PC-3 (cell line): ENCODE data around the gene EFNA5. TPM values are rescaled to one million over a fixed set of nuclear protein-coding genes. Genes with fewer than 3 reads are reported as not detected.

Source experiments
- ATAC-seq: fragments of 200-7000 bp; cut with Tn5 transposase; 2 replicates; pipeline ENCODE4 v1.9.1; 2020; ENCODE audit warnings: mild to moderate bottlenecking, moderate library complexity
- BruUV-seq: library from RNA; stranded (reverse); fragments of 400-500 nt; replicated peaks from 2 replicates; lab custom pipeline; 2021; lab: Mats Ljungman, UMichigan
- CTCF ChIA-PET: fragments of 300-600 bp; sonication (Branson Sonifier 250); formaldehyde crosslinking; loops from one replicate; lab custom pipeline; 2022; ENCODE audit warnings: antibody characterized with exemption; lab: Charles Lee
- POLR2A ChIA-PET: fragments of 300-600 bp; sonication (Branson Sonifier 250); formaldehyde crosslinking; loops from one replicate; lab custom pipeline; 2022; ENCODE audit warnings: antibody characterized with exemption; ENCODE audit not compliant: unreplicated experiment; lab: Charles Lee
- DNase-seq: peaks from one replicate; pipeline ENCODE4 v3.0.0-alpha.2; 2015
- H2AFZ ChIP-seq: fragments of 300-600 bp; sonication (generic); 2 replicates; pipeline ENCODE4 v1.6.0; 2016; ENCODE audit warnings: antibody characterized with exemption, low read length
- H3F3A ChIP-seq: fragments of 300-600 bp; sonication (generic); one replicate; pipeline ENCODE4 v1.6.0; 2017; ENCODE audit warnings: antibody characterized with exemption, low read length, control low read depth, mild to moderate bottlenecking; ENCODE audit not compliant: unreplicated experiment
- H3K27ac ChIP-seq: fragments of 300-600 bp; sonication (generic); 2 replicates; pipeline ENCODE4 v1.5.1; 2016; ENCODE audit warnings: mild to moderate bottlenecking, low read length
- H3K27me3 ChIP-seq: fragments of 300-600 bp; sonication (generic); 2 replicates; pipeline ENCODE4 v1.6.1; 2016; ENCODE audit warnings: low read length, mixed read lengths
- H3K36me3 ChIP-seq: fragments of 300-600 bp; sonication (generic); 2 replicates; pipeline ENCODE4 v1.6.1; 2016; ENCODE audit warnings: low read depth, mixed run types, low read length, mixed read lengths
- H3K4me1 ChIP-seq: fragments of 300-600 bp; sonication (generic); 2 replicates; pipeline ENCODE4 v1.5.1; 2016; ENCODE audit warnings: low read length; ENCODE audit not compliant: insufficient read depth
- H3K4me2 ChIP-seq: fragments of 300-600 bp; sonication (generic); 2 replicates; pipeline ENCODE4 v1.6.0; 2016; ENCODE audit warnings: low read length
- H3K4me3 ChIP-seq: fragments of 300-600 bp; sonication (generic); 2 replicates; pipeline ENCODE4 v1.5.1; 2016; ENCODE audit warnings: mild to moderate bottlenecking, low read length, mixed read lengths
- H3K79me2 ChIP-seq: fragments of 300-600 bp; sonication (generic); 2 replicates; pipeline ENCODE4 v1.6.1; 2017; ENCODE audit warnings: low read length, mixed read lengths
- H3K9ac ChIP-seq: fragments of 300-600 bp; sonication (generic); 2 replicates; pipeline ENCODE4 v1.6.0; 2016; ENCODE audit warnings: mild to moderate bottlenecking, low read length
- H3K9me2 ChIP-seq: fragments of 300-600 bp; sonication (generic); replicated peaks from 2 replicates; pipeline ENCODE4 v1.6.1; 2016; ENCODE audit warnings: mixed run types, low read length, mixed read lengths
- H3K9me3 ChIP-seq: fragments of 300-600 bp; sonication (generic); 2 replicates; pipeline ENCODE4 v1.6.1; 2016; ENCODE audit warnings: low read length, mixed read lengths
- H4K20me1 ChIP-seq: fragments of 300-600 bp; sonication (generic); 2 replicates; pipeline ENCODE4 v1.6.1; 2016; ENCODE audit warnings: low read length, mixed read lengths
- EZH2 ChIP-seq: fragments of 300-600 bp; sonication (generic); IDR thresholded peaks from one replicate; pipeline ENCODE4 v1.6.1; 2017; ENCODE audit warnings: antibody characterized with exemption, mild to moderate bottlenecking, low read length; ENCODE audit not compliant: unreplicated experiment
- EZH2phosphoT487 ChIP-seq: fragments of 300-600 bp; sonication (generic); IDR thresholded peaks from 2 replicates; pipeline ENCODE4 v1.6.1; 2018; ENCODE audit warnings: mild to moderate bottlenecking, antibody characterized with exemption, low read length, borderline replicate concordance
- intact Hi-C: fragments of 100-400 bp; cut with micrococcal nuclease; formaldehyde crosslinking; loops from 2 replicates; pipeline ENCODE4 v1.9.0; 2023
- total RNA-seq: library from RNA; depleted of rRNA; stranded (reverse); fragments of >200 nt; gene quantifications from 2 replicates; pipeline ENCODE4 v1.2.3, GENCODE V29; 2014
- TF ChIP-seq, protein P1 (sequence below): fragments of 300-600 bp; sonication (generic); conservative IDR thresholded peaks from 2 replicates; pipeline ENCODE4 v1.5.1; 2017; ENCODE audit warnings: antibody characterized with exemption, low read depth, mild to moderate bottlenecking, low read length

Gene EFNA5
- total RNA-seq, 1 experiment from 2014 or later: 5.4 TPM

DNA sequence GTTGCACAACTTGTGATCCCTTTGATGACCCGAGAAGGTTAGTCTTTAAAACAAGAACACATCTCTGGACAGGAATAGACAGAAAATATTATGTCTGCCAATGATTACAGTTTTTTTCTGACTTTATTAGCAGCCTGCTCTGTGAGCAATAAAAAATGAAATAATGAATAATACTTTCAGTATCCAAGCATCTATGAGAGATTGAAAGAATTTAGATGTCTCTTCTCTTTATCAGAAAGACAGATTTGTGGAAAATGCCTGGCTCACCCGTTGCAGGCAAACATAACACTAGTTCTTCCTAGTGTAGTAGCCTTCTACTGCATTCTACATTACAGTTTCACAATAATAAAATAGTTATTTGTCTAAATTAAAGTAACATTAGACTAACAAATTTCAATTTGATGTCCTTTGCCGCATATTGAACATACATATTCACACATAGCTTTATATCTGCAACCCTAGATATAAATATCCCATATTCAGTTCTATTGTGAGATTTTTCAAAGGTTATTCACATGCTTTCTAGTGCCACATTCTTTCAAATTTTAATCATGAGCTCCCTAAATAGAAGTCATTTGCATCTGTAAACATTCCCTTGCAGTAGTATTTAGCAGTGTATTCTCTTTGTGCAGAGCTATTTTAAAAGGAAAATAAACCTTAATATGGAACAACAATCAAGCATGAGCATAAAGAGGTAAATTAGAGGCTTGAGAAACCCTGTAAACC is 267.3 kb downstream of the EFNA5 start:
- intact Hi-C loops: no loop called here
- ChIA-PET CTCF (no interaction called here), POLR2A (no interaction called here)
- no peak overlapping the region for H2AFZ ChIP-seq
- no peak overlapping the region for H3K4me2 ChIP-seq
- H4K20me1 ChIP-seq: no peaks in the 10 kb centered on the region
- H3F3A ChIP-seq: no peaks in the 10 kb centered on the region
- TF ChIP-seq EZH2phosphoT487 (no peak), EZH2 (no peak)
- TF ChIP-seq, protein P1, sequence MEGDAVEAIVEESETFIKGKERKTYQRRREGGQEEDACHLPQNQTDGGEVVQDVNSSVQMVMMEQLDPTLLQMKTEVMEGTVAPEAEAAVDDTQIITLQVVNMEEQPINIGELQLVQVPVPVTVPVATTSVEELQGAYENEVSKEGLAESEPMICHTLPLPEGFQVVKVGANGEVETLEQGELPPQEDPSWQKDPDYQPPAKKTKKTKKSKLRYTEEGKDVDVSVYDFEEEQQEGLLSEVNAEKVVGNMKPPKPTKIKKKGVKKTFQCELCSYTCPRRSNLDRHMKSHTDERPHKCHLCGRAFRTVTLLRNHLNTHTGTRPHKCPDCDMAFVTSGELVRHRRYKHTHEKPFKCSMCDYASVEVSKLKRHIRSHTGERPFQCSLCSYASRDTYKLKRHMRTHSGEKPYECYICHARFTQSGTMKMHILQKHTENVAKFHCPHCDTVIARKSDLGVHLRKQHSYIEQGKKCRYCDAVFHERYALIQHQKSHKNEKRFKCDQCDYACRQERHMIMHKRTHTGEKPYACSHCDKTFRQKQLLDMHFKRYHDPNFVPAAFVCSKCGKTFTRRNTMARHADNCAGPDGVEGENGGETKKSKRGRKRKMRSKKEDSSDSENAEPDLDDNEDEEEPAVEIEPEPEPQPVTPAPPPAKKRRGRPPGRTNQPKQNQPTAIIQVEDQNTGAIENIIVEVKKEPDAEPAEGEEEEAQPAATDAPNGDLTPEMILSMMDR: no peak
- no peak for DNase-seq
- ATAC-seq: no peak
- BruUV-seq: no TSS peak
- H3K79me2 ChIP-seq: no peaks in the 10 kb centered on the region
- no peaks in the 10 kb centered on the region for H3K9me3 ChIP-seq
- H3K9me2 ChIP-seq: no peaks in the 10 kb centered on the region
- H3K9ac ChIP-seq: no peak overlapping the region
- no peak overlapping the region for H3K4me3 ChIP-seq
- no peaks in the 10 kb centered on the region for H3K36me3 ChIP-seq
- H3K4me1 ChIP-seq: no peaks in the 10 kb centered on the region
- no peaks in the 10 kb centered on the region for H3K27me3 ChIP-seq
- H3K27ac ChIP-seq: no peak overlapping the region

DNA sequence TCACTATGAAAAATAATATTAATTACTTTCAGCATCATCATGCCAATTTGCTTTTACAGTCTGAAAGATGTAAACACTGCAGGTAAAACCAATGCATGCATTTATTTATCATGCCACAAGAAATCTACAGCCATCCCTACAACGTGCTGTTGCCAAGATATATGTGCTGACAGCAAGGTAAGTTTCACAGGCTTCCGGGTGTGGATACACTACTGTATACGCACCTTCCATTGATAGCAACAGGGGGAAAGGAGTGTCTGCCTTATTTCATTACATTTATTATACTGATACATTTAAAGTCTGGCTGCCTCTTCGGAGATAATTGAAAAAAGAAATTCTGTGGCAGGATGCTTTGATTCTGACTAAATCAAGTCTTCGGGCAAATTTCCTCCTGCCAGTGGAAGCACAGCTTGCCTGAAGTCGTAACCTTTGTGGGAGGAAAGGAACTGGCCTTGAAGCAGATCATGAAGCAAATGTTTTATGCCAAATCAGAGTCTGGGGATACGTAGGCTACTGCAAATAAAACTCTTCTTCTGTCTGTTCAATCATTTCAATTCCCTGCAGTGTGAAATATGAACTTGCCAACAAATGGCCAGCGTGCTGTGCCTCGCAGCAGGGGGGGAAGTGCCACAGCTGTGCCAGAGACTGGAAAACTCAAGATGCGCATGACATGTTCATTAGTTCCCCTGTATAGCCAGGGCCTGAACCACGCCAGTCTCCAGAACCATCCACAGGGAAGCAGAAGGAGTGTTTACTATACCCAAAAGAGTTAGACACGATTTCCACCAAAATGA is 268.1 kb downstream of the EFNA5 start:
- ChIA-PET CTCF (no interaction called here), POLR2A (no interaction called here)
- BruUV-seq: no TSS peak
- no peaks in the 10 kb centered on the region for H3K9me3 ChIP-seq
- no peaks in the 10 kb centered on the region for H3K27me3 ChIP-seq
- H3K36me3 ChIP-seq: no peaks in the 10 kb centered on the region
- no peaks in the 10 kb centered on the region for H3F3A ChIP-seq
- no peak overlapping the region for H3K4me2 ChIP-seq
- H2AFZ ChIP-seq: no peak overlapping the region
- TF ChIP-seq EZH2: no peak
- TF ChIP-seq, protein P1: no peak
- no peak for TF ChIP-seq EZH2phosphoT487
- intact Hi-C loops: no loop called here
- H3K9me2 ChIP-seq: no peaks in the 10 kb centered on the region
- no peak overlapping the region for H3K9ac ChIP-seq
- no peaks in the 10 kb centered on the region for H4K20me1 ChIP-seq
- H3K79me2 ChIP-seq: no peaks in the 10 kb centered on the region
- no peaks in the 10 kb centered on the region for H3K4me1 ChIP-seq
- DNase-seq (no peak), ATAC-seq (no peak)
- no peak overlapping the region for H3K27ac ChIP-seq
- H3K4me3 ChIP-seq: no peak overlapping the region
